Ovary (tissue), 3 donors: ENCODE results near the gene KDM4C.

Source experiments
- EP300 ChIP-seq: sonication (generic); formaldehyde crosslinking; IDR thresholded peaks from one replicate; pipeline ENCODE4 v1.6.1; 2017; ENCODE audit warnings: antibody characterized with exemption
- POLR2A ChIP-seq: fragments of 450-650 bp; IDR thresholded peaks from one replicate; pipeline ENCODE4 v1.6.1; 2017; ENCODE audit warnings: antibody characterized with exemption, mild to moderate bottlenecking, moderate library complexity
- TF ChIP-seq, protein P1 (sequence below), 3 donors: fragments of 450-650 bp in 2 of 3; fragments of 200-600 bp in 1 of 3; IDR thresholded peaks; one replicate each; pipeline versions ENCODE4 v1.5.1 to v1.8.0; 2016 to 2022; ENCODE audit warnings: antibody characterized with exemption in 3 of 3, mild to moderate bottlenecking in 1 of 3
- donor health status: DM: no; HTN: no; CAD: no.

DNA sequence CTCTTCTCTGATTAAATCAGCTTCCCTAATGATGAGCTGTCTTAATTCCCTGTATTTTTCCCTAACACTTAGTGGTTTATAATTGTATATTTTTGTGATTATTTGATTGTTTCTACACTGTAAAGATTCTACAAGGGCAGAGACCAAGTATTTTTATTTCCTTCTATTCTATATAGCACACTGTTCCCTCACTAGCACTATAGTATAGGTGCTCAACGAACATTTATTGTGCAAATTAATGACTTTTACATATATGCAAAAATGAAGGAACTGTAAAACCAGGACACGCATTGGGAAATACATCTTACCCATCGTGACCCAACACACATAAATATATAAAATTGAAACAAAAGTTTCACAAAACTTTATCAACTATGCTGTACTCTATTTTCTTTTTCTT is 7.6 kb downstream of the KDM4C start:
- TF ChIP-seq, protein P1, sequence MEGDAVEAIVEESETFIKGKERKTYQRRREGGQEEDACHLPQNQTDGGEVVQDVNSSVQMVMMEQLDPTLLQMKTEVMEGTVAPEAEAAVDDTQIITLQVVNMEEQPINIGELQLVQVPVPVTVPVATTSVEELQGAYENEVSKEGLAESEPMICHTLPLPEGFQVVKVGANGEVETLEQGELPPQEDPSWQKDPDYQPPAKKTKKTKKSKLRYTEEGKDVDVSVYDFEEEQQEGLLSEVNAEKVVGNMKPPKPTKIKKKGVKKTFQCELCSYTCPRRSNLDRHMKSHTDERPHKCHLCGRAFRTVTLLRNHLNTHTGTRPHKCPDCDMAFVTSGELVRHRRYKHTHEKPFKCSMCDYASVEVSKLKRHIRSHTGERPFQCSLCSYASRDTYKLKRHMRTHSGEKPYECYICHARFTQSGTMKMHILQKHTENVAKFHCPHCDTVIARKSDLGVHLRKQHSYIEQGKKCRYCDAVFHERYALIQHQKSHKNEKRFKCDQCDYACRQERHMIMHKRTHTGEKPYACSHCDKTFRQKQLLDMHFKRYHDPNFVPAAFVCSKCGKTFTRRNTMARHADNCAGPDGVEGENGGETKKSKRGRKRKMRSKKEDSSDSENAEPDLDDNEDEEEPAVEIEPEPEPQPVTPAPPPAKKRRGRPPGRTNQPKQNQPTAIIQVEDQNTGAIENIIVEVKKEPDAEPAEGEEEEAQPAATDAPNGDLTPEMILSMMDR (IDR thresholded peaks at IDR 0.05) = no peak
- TF ChIP-seq POLR2A (no peak), EP300 (no peak)
